GM18498 (cell line): ENCODE results near the gene LST1.

Source experiments
- ATAC-seq: cut with Tn5 transposase; IDR thresholded peaks from one replicate; pipeline ENCODE4 v1.9.1; 2021; ENCODE audit warnings: mild to moderate bottlenecking, moderate library complexity; ENCODE audit not compliant: unreplicated experiment

LST1 gene

DNA sequence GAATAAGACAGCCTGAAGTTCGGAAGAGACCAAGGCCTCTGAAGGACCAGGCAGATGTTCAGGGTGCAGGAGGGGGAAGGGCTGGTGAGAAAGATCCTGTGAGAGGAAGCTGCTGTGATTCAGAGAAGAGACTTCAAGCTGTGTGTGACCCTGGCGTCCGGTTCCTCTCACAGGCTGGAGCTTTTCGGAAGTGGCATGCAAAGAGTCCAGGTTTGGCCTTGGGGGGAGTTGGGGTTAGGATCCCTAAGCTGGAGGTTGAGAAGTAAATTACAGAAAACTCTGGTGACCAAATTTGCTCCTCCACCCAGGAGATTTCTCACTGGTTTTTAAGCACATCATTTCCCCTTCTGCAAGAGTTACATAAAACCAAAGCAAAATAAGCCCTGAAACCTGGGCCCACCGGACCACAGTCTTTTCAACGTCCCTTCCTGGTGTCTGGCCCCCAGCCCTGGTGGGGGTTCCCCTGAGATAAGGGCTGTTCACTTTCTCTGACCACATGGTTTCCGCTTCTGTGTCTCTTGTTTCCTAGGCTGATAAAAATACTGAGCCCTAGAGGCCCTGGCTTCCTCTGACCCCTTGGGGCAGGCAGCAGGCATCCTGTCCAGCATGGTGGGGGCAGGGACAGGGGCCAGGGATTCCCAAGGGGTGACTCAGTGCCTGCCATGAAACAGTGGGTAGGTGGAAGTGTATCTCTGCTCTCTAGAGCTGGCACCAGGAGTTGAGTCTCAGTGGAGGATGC is 25.9 kb upstream of the LST1 start:
- ATAC-seq, result peak; percentile 68

DNA sequence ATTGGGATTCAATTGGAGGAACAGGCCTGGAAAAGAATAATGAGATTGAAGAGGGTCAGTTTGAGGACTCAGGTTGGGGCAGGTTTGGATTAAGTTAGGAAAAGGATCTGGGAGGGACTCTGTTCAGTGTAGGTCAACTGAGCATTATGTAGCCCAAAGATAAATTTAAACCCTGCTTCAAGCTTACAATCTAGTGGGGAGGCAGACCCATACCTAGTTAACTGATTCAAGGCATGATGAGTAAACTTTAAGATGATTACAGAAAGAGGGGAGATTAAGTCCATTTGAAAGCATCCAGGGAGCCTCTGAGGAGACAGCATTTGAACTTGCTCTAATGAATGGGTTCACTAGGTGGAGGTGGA is 25.4 kb upstream of the LST1 start:
- no peak for ATAC-seq

DNA sequence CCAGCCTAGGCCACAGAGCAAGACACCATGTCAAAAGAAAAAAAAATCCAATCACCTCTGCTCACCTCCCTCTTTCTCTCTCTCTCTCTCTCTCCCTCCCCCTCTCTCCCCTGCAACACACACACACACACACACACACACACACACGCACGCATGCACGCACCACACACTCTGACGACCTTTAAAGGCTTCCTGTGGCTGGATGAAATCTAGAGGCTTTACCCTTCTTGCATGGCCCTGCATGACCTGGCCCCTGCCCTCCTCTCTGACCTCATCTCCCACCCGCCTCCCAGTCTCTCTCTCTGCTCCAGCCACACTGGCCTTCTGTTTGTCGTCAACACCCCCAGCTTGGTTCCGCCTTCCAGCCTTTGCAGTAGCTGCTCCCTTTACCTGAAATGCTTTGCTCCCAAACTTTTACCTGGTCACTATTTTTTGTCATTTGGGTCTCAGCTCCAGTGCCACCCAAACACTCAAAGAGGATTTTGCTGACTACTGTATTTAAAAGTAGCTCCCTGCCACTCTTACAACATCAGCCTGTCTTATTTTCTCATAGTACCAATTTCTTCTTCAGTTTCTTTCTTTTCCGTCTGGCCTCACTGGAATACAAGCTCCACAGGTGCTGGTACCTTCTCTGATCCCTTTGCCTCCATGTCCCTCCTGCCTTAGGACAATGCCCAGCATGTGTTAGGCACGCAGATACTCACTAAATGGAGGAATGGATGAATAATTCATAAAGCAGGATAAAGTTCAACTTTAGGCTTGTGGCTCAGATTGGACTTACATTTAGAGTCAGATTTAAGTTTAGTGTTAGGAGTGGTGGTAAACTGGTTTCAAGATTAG is 18.3 kb upstream of the LST1 start:
- no peak for ATAC-seq

DNA sequence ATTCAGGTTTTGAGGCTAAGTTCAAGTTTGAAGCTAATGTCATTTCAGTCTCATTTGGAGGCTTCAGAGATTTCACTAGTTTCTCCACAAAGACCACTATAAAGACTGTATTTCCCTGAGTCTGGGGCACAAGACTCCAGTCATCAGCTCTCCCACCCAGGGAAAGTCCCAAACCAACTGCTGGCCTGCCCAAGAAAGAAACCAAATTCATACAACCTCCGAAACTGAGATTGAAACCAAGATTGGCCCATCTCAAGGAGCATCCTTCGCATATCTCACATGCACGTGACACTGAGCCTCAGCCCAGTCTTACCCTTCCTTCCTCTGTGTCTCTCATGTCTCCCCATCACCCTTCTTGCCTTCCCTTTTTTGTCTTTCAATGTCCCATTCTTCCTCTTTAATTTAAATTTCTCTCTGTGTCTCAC is 17.5 kb upstream of the LST1 start:
- peak; percentile 63 for ATAC-seq

DNA sequence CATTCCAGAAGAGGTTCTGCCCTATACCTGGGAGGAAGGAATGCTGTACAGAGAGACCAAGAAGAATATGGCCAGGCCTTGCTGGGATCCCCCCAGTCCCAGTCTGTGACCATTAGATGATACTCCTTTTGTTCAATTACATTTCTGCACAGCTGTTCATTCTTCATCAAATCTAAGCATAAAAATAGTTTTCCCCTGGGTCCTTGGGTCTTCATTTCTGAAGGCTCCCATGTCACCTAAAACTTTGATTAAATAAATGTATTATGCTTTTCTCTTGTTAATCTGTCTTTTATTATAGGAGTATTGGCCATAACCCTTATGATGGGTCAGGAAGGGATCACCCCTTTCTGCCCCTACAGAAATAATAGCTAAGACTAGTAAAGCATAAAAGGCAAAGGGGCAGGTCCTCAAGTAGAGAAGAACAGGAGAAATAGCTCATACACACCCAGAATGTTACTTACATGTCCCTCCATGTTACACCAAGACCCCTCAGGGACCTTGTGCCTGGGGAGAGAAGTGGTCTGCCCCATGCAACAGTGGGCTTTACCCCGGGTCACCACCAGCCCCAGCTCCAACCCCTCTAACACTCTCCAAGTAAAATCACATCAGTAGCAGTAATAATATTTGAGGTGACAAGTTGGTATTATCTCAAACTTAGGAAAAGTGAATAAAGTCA is 16.1 kb upstream of the LST1 start:
- ATAC-seq, result no peak

DNA sequence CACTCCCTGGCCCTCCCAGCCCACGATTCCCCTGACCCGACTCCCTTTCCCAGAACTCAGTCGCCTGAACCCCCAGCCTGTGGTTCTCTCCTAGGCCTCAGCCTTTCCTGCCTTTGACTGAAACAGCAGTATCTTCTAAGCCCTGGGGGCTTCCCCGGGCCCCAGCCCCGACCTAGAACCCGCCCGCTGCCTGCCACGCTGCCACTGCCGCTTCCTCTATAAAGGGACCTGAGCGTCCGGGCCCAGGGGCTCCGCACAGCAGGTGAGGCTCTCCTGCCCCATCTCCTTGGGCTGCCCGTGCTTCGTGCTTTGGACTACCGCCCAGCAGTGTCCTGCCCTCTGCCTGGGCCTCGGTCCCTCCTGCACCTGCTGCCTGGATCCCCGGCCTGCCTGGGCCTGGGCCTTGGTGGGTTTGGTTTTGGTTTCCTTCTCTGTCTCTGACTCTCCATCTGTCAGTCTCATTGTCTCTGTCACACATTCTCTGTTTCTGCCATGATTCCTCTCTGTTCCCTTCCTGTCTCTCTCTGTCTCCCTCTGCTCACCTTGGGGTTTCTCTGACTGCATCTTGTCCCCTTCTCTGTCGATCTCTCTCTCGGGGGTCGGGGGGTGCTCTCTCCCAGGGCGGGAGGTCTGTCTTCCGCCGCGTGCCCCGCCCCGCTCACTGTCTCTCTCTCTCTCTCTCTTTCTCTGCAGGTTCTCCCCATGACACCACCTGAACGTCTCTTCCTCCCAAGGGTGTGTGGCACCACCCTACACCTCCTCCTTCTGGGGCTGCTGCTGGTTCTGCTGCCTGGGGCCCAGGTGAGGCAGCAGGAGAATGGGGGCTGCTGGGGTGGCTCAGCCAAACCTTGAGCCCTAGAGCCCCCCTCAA is 13.8 kb upstream of the LST1 start, which contains the start of gene LTA:
Gene LTA, plus strand, starts transcription at position 249 of the 871 bp plus-strand sequence. Its CDS starts 454 bp downstream, at position 703.
- peak; percentile 45 for ATAC-seq

DNA sequence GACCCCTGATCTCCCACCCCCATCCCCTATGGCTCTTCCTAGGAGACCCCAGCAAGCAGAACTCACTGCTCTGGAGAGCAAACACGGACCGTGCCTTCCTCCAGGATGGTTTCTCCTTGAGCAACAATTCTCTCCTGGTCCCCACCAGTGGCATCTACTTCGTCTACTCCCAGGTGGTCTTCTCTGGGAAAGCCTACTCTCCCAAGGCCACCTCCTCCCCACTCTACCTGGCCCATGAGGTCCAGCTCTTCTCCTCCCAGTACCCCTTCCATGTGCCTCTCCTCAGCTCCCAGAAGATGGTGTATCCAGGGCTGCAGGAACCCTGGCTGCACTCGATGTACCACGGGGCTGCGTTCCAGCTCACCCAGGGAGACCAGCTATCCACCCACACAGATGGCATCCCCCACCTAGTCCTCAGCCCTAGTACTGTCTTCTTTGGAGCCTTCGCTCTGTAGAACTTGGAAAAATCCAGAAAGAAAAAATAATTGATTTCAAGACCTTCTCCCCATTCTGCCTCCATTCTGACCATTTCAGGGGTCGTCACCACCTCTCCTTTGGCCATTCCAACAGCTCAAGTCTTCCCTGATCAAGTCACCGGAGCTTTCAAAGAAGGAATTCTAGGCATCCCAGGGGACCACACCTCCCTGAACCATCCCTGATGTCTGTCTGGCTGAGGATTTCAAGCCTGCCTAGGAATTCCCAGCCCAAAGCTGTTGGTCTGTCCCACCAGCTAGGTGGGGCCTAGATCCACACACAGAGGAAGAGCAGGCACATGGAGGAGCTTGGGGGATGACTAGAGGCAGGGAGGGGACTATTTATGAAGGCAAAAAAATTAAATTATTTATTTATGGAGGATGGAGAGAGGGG is 12.6 kb upstream of the LST1 start:
- no peak for ATAC-seq

DNA sequence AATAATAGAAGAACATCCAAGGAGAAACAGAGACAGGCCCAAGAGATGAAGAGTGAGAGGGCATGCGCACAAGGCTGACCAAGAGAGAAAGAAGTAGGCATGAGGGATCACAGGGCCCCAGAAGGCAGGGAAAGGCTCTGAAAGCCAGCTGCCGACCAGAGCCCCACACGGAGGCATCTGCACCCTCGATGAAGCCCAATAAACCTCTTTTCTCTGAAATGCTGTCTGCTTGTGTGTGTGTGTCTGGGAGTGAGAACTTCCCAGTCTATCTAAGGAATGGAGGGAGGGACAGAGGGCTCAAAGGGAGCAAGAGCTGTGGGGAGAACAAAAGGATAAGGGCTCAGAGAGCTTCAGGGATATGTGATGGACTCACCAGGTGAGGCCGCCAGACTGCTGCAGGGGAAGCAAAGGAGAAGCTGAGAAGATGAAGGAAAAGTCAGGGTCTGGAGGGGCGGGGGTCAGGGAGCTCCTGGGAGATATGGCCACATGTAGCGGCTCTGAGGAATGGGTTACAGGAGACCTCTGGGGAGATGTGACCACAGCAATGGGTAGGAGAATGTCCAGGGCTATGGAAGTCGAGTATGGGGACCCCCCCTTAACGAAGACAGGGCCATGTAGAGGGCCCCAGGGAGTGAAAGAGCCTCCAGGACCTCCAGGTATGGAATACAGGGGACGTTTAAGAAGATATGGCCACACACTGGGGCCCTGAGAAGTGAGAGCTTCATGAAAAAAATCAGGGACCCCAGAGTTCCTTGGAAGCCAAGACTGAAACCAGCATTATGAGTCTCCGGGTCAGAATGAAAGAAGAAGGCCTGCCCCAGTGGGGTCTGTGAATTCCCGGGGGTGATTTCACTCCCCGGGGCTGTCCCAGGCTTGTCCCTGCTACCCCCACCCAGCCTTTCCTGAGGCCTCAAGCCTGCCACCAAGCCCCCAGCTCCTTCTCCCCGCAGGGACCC is 11.7 kb upstream of the LST1 start:
- no peak for ATAC-seq

DNA sequence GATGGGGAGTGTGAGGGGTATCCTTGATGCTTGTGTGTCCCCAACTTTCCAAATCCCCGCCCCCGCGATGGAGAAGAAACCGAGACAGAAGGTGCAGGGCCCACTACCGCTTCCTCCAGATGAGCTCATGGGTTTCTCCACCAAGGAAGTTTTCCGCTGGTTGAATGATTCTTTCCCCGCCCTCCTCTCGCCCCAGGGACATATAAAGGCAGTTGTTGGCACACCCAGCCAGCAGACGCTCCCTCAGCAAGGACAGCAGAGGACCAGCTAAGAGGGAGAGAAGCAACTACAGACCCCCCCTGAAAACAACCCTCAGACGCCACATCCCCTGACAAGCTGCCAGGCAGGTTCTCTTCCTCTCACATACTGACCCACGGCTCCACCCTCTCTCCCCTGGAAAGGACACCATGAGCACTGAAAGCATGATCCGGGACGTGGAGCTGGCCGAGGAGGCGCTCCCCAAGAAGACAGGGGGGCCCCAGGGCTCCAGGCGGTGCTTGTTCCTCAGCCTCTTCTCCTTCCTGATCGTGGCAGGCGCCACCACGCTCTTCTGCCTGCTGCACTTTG is 10.7 kb upstream of the LST1 start, which contains the start of gene TNF:
Gene TNF, plus strand, starts transcription at position 231 of the 567 bp plus-strand sequence. Its CDS starts 177 bp downstream, at position 408.
- no peak for ATAC-seq

DNA sequence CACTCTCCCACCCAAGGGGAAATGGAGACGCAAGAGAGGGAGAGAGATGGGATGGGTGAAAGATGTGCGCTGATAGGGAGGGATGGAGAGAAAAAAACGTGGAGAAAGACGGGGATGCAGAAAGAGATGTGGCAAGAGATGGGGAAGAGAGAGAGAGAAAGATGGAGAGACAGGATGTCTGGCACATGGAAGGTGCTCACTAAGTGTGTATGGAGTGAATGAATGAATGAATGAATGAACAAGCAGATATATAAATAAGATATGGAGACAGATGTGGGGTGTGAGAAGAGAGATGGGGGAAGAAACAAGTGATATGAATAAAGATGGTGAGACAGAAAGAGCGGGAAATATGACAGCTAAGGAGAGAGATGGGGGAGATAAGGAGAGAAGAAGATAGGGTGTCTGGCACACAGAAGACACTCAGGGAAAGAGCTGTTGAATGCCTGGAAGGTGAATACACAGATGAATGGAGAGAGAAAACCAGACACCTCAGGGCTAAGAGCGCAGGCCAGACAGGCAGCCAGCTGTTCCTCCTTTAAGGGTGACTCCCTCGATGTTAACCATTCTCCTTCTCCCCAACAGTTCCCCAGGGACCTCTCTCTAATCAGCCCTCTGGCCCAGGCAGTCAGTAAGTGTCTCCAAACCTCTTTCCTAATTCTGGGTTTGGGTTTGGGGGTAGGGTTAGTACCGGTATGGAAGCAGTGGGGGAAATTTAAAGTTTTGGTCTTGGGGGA is 10.0 kb upstream of the LST1 start:
- ATAC-seq, result no peak

DNA sequence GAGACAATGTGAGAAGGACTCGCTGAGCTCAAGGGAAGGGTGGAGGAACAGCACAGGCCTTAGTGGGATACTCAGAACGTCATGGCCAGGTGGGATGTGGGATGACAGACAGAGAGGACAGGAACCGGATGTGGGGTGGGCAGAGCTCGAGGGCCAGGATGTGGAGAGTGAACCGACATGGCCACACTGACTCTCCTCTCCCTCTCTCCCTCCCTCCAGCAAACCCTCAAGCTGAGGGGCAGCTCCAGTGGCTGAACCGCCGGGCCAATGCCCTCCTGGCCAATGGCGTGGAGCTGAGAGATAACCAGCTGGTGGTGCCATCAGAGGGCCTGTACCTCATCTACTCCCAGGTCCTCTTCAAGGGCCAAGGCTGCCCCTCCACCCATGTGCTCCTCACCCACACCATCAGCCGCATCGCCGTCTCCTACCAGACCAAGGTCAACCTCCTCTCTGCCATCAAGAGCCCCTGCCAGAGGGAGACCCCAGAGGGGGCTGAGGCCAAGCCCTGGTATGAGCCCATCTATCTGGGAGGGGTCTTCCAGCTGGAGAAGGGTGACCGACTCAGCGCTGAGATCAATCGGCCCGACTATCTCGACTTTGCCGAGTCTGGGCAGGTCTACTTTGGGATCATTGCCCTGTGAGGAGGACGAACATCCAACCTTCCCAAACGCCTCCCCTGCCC is 9.0 kb upstream of the LST1 start:
- ATAC-seq, result no peak

DNA sequence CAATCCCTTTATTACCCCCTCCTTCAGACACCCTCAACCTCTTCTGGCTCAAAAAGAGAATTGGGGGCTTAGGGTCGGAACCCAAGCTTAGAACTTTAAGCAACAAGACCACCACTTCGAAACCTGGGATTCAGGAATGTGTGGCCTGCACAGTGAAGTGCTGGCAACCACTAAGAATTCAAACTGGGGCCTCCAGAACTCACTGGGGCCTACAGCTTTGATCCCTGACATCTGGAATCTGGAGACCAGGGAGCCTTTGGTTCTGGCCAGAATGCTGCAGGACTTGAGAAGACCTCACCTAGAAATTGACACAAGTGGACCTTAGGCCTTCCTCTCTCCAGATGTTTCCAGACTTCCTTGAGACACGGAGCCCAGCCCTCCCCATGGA is 8.5 kb upstream of the LST1 start:
- ATAC-seq, result no peak

DNA sequence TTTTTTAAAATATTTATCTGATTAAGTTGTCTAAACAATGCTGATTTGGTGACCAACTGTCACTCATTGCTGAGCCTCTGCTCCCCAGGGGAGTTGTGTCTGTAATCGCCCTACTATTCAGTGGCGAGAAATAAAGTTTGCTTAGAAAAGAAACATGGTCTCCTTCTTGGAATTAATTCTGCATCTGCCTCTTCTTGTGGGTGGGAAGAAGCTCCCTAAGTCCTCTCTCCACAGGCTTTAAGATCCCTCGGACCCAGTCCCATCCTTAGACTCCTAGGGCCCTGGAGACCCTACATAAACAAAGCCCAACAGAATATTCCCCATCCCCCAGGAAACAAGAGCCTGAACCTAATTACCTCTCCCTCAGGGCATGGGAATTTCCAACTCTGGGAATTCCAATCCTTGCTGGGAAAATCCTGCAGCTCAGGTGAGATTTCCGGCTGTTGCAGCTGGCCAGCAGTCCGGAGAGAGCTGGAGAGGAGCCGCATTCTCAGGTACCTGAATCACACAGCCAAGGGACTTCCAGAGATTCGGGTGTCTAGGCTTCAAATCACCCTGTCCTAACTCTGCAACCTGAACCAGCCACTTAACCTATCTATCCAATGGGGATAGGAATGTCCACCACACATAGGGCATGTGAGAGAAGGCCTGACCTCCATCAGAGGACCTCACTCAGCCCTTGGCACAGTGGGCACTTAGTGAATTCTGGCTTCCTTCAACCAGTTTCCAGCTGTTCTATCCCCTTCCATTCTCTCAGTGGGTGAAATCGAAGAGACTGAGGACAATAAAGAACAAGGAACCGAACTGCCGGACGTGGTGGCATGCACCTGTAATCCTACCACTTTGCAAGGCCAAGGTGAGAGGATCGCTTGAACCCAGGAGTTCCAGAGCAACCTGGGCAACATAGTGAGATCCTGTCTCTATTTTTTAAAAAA is 7.6 kb upstream of the LST1 start:
- no peak for ATAC-seq

DNA sequence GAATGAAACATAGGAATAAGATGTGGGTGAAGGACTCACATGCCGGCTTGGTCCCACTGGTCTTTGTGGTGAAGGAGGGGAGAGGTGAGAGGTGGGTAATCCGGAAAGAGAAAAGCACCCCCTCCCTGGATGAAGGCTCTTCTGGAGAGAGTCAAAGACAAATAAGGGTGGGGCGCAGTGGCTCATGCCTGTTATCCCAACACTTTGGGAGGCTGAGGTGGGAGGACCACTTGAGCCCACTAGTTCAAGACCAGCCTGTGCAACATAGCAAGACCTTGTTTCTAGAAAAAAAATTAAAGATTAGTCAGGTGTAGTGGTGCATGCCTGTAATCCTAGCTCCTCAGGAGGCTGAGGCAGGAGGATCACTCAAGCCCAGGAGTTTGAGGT is 7.0 kb upstream of the LST1 start:
- ATAC-seq, result no peak

DNA sequence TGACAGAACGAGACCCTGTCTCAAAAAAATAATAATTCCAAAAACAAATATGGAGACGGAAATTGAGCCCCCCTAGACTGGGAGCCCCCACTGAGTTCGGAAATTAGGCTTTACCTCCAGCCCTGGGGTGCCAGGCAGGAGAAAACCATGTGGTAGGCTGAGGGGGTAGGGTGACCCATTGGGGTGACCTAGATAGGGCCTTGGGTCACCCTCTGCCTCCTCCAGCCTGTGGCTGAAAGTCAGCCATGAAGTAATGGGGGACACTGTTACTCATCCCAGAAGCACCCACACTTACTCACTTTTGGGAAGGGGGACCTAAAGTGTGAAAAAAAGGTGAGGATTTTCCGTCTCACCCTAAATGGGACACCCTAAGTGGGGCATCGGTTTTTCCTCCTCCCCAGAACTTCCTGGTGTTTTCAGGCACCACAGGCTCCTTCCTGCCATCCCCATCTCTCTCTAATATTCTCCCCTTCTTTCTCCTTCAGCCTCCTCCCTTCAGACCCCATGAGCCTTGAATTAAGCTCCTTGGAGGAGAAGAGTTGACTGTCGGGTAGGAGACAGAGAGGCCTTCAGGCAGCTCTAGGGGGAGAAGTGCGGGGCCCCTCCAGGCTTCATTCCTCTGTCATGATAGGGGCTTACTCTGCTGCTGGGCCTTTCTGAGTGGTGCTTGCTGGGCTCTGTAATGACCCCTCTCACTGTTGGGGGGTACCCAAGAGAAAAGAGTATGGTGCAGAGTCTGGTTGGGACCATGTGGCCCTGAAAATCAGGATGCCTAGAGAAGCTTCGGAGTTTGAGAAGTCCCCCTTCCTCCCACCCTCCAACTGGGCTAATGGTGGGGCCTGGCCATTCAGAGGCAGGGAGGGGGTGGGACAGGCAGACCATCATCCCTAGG is 6.3 kb upstream of the LST1 start:
- ATAC-seq, result no peak
